ENCODE data around the gene ZBTB16.

Gene ZBTB16

GRCh38 chr11:114213622-114214021 is 154.1 kb downstream of the ZBTB16 start:
- DNase-seq (ENCODE audit: low read depth), result no peak

GRCh38 chr11:114215428-114215827 is 155.9 kb downstream of the ZBTB16 start:
- no peak for DNase-seq (ENCODE audit: low read depth)

- no peak for DNase-seq (ENCODE audit: low read depth)
These were observed 156.6 kb downstream of the ZBTB16 start for GRCh38 chr11:114215871-114216795.

GRCh38 chr11:114216796-114217180 is 157.3 kb downstream of the ZBTB16 start:
- DNase-seq (ENCODE audit: low read depth), result no peak

- no peak for DNase-seq (ENCODE audit: low read depth)
These were observed 159.0 kb downstream of the ZBTB16 start for GRCh38 chr11:114218508-114218907.

GRCh38 chr11:114219559-114220349 is 160.2 kb downstream of the ZBTB16 start:
- DNase-seq (ENCODE audit: low read depth), result no peak

GRCh38 chr11:114221037-114221436 is 161.5 kb downstream of the ZBTB16 start:
- DNase-seq (ENCODE audit: low read depth), result no peak

GRCh38 chr11:114225661-114226060 is 166.2 kb downstream of the ZBTB16 start:
- no peak for DNase-seq (ENCODE audit: low read depth)

GRCh38 chr11:114226356-114226755 is 166.8 kb downstream of the ZBTB16 start:
- no peak for DNase-seq (ENCODE audit: low read depth)

- no peak for DNase-seq (ENCODE audit: low read depth)
These were observed 169.2 kb downstream of the ZBTB16 start for GRCh38 chr11:114228435-114229411.

GRCh38 chr11:114230031-114230704 is 170.7 kb downstream of the ZBTB16 start:
- no peak for DNase-seq (ENCODE audit: low read depth)

- DNase-seq (ENCODE audit: low read depth), result no peak
These were observed 173.0 kb downstream of the ZBTB16 start for GRCh38 chr11:114232400-114233059.

GRCh38 chr11:114233755-114234154 is 174.2 kb downstream of the ZBTB16 start:
- DNase-seq (ENCODE audit: low read depth), result no peak

GRCh38 chr11:114236829-114237228 is 177.3 kb downstream of the ZBTB16 start:
- DNase-seq (ENCODE audit: low read depth), result no peak

GRCh38 chr11:114237321-114238280 is 178.1 kb downstream of the ZBTB16 start:
- no peak for DNase-seq (ENCODE audit: low read depth)

GRCh38 chr11:114239753-114240161 is 180.2 kb downstream of the ZBTB16 start:
- DNase-seq (ENCODE audit: low read depth), result no peak

GRCh38 chr11:114242032-114242431 is 182.5 kb downstream of the ZBTB16 start:
- no peak for DNase-seq (ENCODE audit: low read depth)

- DNase-seq (ENCODE audit: low read depth), result no peak
These were observed 184.2 kb downstream of the ZBTB16 start for GRCh38 chr11:114243461-114244372.
